Keratinocyte (primary cell): ENCODE results near the gene CISD3. TPM values are rescaled to one million over a fixed set of nuclear protein-coding genes. Genes with fewer than 3 reads are reported as not detected.

Experiments used
- DNase-seq: peaks from one replicate; pipeline ENCODE4 v3.0.0-alpha.2; 2011; ENCODE audit warnings: low read depth, missing footprints, low spot score
- FAIRE-seq: peaks from 2 replicates; lab custom pipeline; 2011; peaks lifted over from hg19 to GRCh38; lab: Jason Lieb, UNC
- H2AFZ ChIP-seq: 2 replicates; pipeline ENCODE4 v1.6.0; 2012; ENCODE audit warnings: low read length, control low read depth, inconsistent platforms; ENCODE audit not compliant: control insufficient read depth
- H3K27ac ChIP-seq: 2 replicates; pipeline ENCODE4 v1.5.1; 2011; ENCODE audit warnings: low read length; ENCODE audit not compliant: control insufficient read depth, insufficient read depth
- H3K27me3 ChIP-seq: 3 replicates; pipeline ENCODE4 v1.6.0; 2011; ENCODE audit warnings: low read length; ENCODE audit not compliant: control insufficient read depth, insufficient read depth; ENCODE audit errors: extremely low read depth
- H3K36me3 ChIP-seq, 2 experiments: 2 replicates in 1 of 2; 3 replicates in 1 of 2; pipeline ENCODE4 v1.5.1; 2011; ENCODE audit warnings: low read length in 2 of 2, mild to moderate bottlenecking in 1 of 2; ENCODE audit not compliant: control insufficient read depth in 2 of 2, insufficient read depth in 2 of 2; ENCODE audit errors: extremely low read depth in 1 of 2
- H3K4me1 ChIP-seq: 3 replicates; pipeline ENCODE4 v1.5.1; 2011; ENCODE audit warnings: low read length; ENCODE audit not compliant: control insufficient read depth, insufficient read depth; ENCODE audit errors: extremely low read depth
- H3K4me2 ChIP-seq: 3 replicates; pipeline ENCODE4 v1.6.0; 2011; ENCODE audit warnings: low read depth, low read length; ENCODE audit not compliant: control insufficient read depth, insufficient read depth; ENCODE audit errors: extremely low read depth
- H3K4me3 ChIP-seq, 3 experiments: fragments of 200-600 bp in 1 of 3; sonication (generic) in 1 of 3; 2 replicates in 2 of 3; 3 replicates in 1 of 3; pipeline ENCODE4 v1.5.1; 2011 to 2016; ENCODE audit warnings: low read length in 3 of 3, mild to moderate bottlenecking in 3 of 3, control low read depth in 2 of 3, inconsistent platforms in 1 of 3, low read depth in 1 of 3, mixed read lengths in 1 of 3, mixed run types in 1 of 3, moderate library complexity in 1 of 3; ENCODE audit not compliant: control insufficient read depth in 2 of 3, insufficient read depth in 2 of 3; ENCODE audit errors: extremely low read depth in 1 of 3
- H3K79me2 ChIP-seq: 2 replicates; pipeline ENCODE4 v1.6.0; 2012; ENCODE audit warnings: low read length; ENCODE audit not compliant: control insufficient read depth, insufficient read depth
- H3K9ac ChIP-seq: 3 replicates; pipeline ENCODE4 v1.6.0; 2011; ENCODE audit warnings: low read length; ENCODE audit not compliant: control insufficient read depth, insufficient read depth; ENCODE audit errors: extremely low read depth
- H3K9me1 ChIP-seq: 3 replicates; pipeline ENCODE4 v1.6.0; 2011; ENCODE audit warnings: low read length; ENCODE audit not compliant: control insufficient read depth, insufficient read depth; ENCODE audit errors: extremely low read depth
- H3K9me3 ChIP-seq: 2 replicates; pipeline ENCODE4 v1.5.1; 2012; ENCODE audit warnings: low read depth, low read length; ENCODE audit not compliant: control insufficient read depth
- H4K20me1 ChIP-seq: 3 replicates; pipeline ENCODE4 v1.6.0; 2011; ENCODE audit warnings: low read length; ENCODE audit not compliant: control insufficient read depth, insufficient read depth; ENCODE audit errors: extremely low read depth
- EZH2 ChIP-seq: IDR thresholded peaks from one replicate; pipeline ENCODE4 v1.6.1; 2012; ENCODE audit warnings: inconsistent platforms, mild to moderate bottlenecking, low read length, moderate library complexity
- dilution Hi-C: fragments of 300-500 bp; cut with MboI; formaldehyde crosslinking; loops from one replicate; pipeline ENCODE4 v1.7.0; 2020; ENCODE audit warnings: low sequenced_read_pairs; ENCODE audit not compliant: extremely low pct_ligation_motif_present
- polyA minus RNA-seq, 3 experiments: library from RNA; depleted of rRNA, polyadenylated mRNA; stranded (reverse); fragments of >200 nt; gene quantifications; 1 replicate in 1 of 3; 2 replicates in 1 of 3; 3 replicates in 1 of 3; pipeline ENCODE4 v1.2.3, GENCODE V29; 2011
- polyA plus RNA-seq, 5 experiments: library from polyadenylated mRNA; depleted of rRNA in 3 of 5; stranded (reverse) in 3 of 5; stranded (forward) in 1 of 5; unstranded in 1 of 5; fragments of >200 nt; gene quantifications; 1 replicate in 1 of 5; 2 replicates in 3 of 5; 3 replicates in 1 of 5; pipeline versions ENCODE4 v1.2.1 to v1.2.3, GENCODE V29; 2011 to 2012; ENCODE audit warnings: missing spikeins in 2 of 5, low read depth in 1 of 5, low replicate concordance in 1 of 5
- TF ChIP-seq, protein P1 (sequence below), 3 experiments: IDR thresholded peaks in 1 of 3; conservative IDR thresholded peaks in 1 of 3; optimal IDR thresholded peaks in 1 of 3; 2 replicates in 2 of 3; 3 replicates in 1 of 3; pipeline versions ENCODE3 to v1.5.1; 2011; ENCODE audit warnings: low read length in 3 of 3, mild to moderate bottlenecking in 3 of 3, moderate library complexity in 2 of 3, control low read depth in 1 of 3, inconsistent platforms in 1 of 3; ENCODE audit not compliant: insufficient read depth in 2 of 3; ENCODE audit errors: extremely low read depth in 1 of 3

The CISD3 gene, protein sequence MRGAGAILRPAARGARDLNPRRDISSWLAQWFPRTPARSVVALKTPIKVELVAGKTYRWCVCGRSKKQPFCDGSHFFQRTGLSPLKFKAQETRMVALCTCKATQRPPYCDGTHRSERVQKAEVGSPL
- polyA plus RNA-seq, result 10.4 to 25.6 TPM (median 17.1 TPM) in 3 replicates
- polyA plus RNA-seq (2011; ENCODE audit: low read depth), result 2.1 TPM
- 11.2 and 20.0 TPM in 2 replicates for polyA plus RNA-seq (2011; cell fraction: cytosol; rRNA removed)
- 4.3 and 4.5 TPM in 2 replicates for polyA plus RNA-seq (2011; cell fraction: nucleus; rRNA removed)
- 15.6 and 35.2 TPM in 2 replicates for polyA plus RNA-seq (2012; ENCODE audit: low replicate concordance)
- 4.9 to 16.3 TPM (median 5.5 TPM) in 3 replicates for polyA minus RNA-seq
- 12.9 TPM for polyA minus RNA-seq (2011; cell fraction: cytosol; rRNA and poly(A)+ RNA removed)
- polyA minus RNA-seq (2011; cell fraction: nucleus; rRNA and poly(A)+ RNA removed), result 1.7 and 2.9 TPM in 2 replicates

DNA sequence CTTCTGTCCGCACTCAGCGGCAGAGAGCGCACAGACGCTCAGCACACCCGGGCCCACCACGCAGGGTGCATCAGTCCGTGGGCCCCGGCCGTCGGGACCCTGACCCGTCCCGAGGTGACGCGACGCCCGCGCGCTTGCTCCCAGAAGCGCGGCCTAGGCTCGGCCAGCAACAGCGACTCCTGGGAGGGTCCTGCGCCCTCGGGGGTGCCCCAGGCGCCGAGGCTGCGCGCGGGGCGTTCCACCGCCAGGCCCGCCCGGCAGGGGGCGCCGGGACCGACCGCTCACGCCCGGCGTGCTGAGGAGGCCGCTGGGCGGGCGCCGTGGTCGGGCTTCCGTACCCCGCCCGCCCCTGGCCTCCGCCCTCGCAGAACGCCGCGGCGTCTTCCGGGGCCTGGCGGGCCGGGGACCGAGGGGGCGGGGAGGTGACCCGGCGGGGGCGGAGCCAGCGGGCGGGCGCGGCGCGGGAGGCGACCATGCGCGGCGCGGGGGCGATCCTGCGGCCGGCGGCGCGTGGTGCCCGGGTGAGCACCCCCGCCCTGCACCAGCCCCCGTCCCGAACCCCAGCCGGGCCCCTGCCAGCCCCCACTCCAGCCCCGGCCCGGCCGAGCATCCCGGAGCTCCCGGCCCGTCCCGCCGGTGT lies at the start of gene CISD3:
TSS of gene CISD3 (plus strand) at position 456 of the 640 bp plus-strand sequence. CDS start at position 474, 18 bp downstream.
- no peaks in the 10 kb centered on the region for H3K27me3 ChIP-seq
- FAIRE-seq, result no peak
- no peaks in the 10 kb centered on the region for H3K9me1 ChIP-seq
- H3K36me3 ChIP-seq, result peaks cover 15 to 23% of the 10 kb centered on the region in 2 experiments
- H3K79me2 ChIP-seq, result peaks cover 13% of the 10 kb centered on the region
- H3K9ac ChIP-seq, result peak within 1 kb of the TSS; percentile 86
- TF ChIP-seq, protein P1, sequence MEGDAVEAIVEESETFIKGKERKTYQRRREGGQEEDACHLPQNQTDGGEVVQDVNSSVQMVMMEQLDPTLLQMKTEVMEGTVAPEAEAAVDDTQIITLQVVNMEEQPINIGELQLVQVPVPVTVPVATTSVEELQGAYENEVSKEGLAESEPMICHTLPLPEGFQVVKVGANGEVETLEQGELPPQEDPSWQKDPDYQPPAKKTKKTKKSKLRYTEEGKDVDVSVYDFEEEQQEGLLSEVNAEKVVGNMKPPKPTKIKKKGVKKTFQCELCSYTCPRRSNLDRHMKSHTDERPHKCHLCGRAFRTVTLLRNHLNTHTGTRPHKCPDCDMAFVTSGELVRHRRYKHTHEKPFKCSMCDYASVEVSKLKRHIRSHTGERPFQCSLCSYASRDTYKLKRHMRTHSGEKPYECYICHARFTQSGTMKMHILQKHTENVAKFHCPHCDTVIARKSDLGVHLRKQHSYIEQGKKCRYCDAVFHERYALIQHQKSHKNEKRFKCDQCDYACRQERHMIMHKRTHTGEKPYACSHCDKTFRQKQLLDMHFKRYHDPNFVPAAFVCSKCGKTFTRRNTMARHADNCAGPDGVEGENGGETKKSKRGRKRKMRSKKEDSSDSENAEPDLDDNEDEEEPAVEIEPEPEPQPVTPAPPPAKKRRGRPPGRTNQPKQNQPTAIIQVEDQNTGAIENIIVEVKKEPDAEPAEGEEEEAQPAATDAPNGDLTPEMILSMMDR (optimal IDR thresholded peaks at IDR 0.05 in 1 of 3, IDR thresholded peaks at IDR 0.05 in 1 of 3, conservative IDR thresholded peaks at IDR 0.05 in 1 of 3; ENCODE audit: extremely low read depth in 1 of 3, insufficient read depth in 2 of 3, low read length in 3 of 3), result peak; percentile 32 to 80 (median 33)
- TF ChIP-seq EZH2, result no peak
- no peaks in the 10 kb centered on the region for H4K20me1 ChIP-seq
- peak within 1 kb of the TSS; percentile 88 for H3K4me2 ChIP-seq
- H3K9me3 ChIP-seq, result no peaks in the 10 kb centered on the region
- H3K4me3 ChIP-seq, result peak within 1 kb of the TSS; percentile 83 to 99 (median 95)
- dilution Hi-C loops, result no loop called here
- no peak for DNase-seq
- H3K27ac ChIP-seq, result peak within 1 kb of the TSS; percentile 61
- peaks cover 14% of the 10 kb centered on the region for H3K4me1 ChIP-seq
- peak within 1 kb of the TSS; percentile 84 for H2AFZ ChIP-seq

DNA sequence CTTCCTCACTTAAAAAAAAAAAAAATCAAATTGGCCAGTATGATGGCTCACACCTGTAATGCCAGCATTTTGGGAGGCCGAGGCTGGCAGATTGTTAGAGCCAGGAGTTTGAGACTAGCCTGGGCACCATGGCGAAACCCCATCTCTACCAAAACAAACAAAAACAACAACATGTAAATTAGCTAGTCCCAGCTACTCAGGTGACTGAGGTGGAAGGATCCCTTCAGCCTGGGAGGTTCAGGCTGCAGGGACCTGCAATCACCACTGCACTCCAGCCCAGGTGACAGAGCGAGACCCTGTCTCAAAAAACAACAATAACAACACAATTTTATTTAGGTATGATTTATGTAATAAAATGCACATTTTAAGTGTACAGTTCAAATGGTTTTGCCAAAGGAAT lies 49.0 kb upstream of the CISD3 start:
- Histone ChIP-seq H3K27ac (no peak overlapping the region), H4K20me1 (no peaks in the 10 kb centered on the region), H3K9ac (no peak overlapping the region), H3K9me1 (no peaks in the 10 kb centered on the region), H3K4me3 (no peak overlapping the region), H3K27me3 (peaks cover 8% of the 10 kb centered on the region), H2AFZ (no peak overlapping the region), H3K9me3 (no peaks in the 10 kb centered on the region), H3K4me2 (no peak overlapping the region), H3K4me1 (peaks cover 5% of the 10 kb centered on the region), H3K79me2 (no peaks in the 10 kb centered on the region), H3K36me3 (no peaks in the 10 kb centered on the region)
- no peak for TF ChIP-seq EZH2
- TF ChIP-seq, protein P1 (optimal IDR thresholded peaks at IDR 0.05 in 1 of 3, IDR thresholded peaks at IDR 0.05 in 1 of 3, conservative IDR thresholded peaks at IDR 0.05 in 1 of 3; ENCODE audit: extremely low read depth in 1 of 3, insufficient read depth in 2 of 3, low read length in 3 of 3), result no peak
- DNase-seq, result no peak
- dilution Hi-C loops, result no loop called here
- FAIRE-seq, result no peak
